ENCODE results near the gene SCUBE1.

SCUBE1 gene

DNA sequence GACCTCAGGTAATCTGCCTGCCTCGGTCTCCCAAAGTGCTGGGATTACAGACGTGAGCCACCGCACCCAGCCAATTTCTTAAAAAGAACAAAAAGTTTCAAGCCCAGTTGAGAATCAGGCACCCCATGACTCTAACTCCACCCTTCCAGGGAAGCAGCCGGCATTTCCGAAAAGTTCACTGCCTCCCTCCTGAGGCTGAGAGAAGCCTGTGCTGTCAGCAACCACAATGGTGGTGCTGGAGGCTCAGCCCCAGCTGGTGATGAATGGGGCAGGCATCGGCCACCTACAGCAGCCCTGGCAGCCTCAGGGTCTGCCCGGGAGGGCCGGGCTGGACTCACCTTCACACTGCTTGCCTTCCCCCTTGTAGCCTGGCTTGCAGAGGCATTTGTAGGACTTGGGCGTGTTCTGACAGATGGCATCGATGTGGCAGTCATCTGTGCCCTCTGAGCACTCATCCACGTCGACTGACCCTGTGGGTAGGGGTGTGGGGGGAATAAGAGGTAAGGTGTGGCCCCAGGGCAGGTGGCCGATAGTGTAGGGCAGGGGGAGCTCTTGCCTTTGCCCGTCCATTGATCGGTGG, 4.3 kb downstream of the SCUBE1 start:
- H3K4me3 ChIP-seq (ENCODE audit: low read depth in 1 of 2, low read length in 1 of 2): no peak overlapping the region
- no peaks in the 10 kb centered on the region for H3K36me3 ChIP-seq
- peaks cover 0 to 4% of the 10 kb centered on the region in 2 experiments for H3K4me1 ChIP-seq (ENCODE audit: control insufficient read depth in 1 of 2, insufficient read depth in 1 of 2, low read depth in 1 of 2, low read length in 1 of 2)
- H3K27ac ChIP-seq: no peak overlapping the region
- peaks cover 58% of the 10 kb centered on the region for H3K27me3 ChIP-seq
- H3K9me3 ChIP-seq: no peaks in the 10 kb centered on the region
- TF ChIP-seq, protein P1, sequence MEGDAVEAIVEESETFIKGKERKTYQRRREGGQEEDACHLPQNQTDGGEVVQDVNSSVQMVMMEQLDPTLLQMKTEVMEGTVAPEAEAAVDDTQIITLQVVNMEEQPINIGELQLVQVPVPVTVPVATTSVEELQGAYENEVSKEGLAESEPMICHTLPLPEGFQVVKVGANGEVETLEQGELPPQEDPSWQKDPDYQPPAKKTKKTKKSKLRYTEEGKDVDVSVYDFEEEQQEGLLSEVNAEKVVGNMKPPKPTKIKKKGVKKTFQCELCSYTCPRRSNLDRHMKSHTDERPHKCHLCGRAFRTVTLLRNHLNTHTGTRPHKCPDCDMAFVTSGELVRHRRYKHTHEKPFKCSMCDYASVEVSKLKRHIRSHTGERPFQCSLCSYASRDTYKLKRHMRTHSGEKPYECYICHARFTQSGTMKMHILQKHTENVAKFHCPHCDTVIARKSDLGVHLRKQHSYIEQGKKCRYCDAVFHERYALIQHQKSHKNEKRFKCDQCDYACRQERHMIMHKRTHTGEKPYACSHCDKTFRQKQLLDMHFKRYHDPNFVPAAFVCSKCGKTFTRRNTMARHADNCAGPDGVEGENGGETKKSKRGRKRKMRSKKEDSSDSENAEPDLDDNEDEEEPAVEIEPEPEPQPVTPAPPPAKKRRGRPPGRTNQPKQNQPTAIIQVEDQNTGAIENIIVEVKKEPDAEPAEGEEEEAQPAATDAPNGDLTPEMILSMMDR (IDR thresholded peaks at IDR 0.05): no peak

DNA sequence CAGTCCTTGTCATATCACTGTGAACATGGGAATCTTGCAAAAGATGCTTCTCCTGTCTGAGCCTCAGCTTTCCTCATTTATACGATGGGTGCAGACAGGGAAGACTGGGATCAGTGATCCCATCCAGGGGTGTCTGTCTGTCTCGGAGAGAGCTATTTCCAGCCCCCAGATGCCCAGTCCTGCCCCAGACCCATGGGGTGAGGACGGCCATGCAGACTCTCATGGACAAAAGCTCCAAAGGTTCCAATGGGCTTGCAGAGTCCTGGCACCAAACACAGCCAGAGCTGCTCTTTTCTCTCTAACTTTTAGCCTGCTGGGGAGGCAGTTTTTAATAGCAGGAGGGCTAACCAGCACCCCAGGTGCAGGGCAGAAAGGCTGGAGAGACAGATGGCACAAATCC, 5.2 kb downstream of the SCUBE1 start:
- Histone ChIP-seq H3K4me1 (ENCODE audit: control insufficient read depth in 1 of 2, insufficient read depth in 1 of 2, low read depth in 1 of 2, low read length in 1 of 2) (peaks cover 0 to 4% of the 10 kb centered on the region in 2 experiments), H3K27me3 (peaks cover 49% of the 10 kb centered on the region), H3K36me3 (no peaks in the 10 kb centered on the region), H3K9me3 (no peaks in the 10 kb centered on the region), H3K4me3 (ENCODE audit: low read depth in 1 of 2, low read length in 1 of 2) (no peak overlapping the region), H3K27ac (no peak overlapping the region)
- TF ChIP-seq, protein P1 (IDR thresholded peaks at IDR 0.05): no peak

DNA sequence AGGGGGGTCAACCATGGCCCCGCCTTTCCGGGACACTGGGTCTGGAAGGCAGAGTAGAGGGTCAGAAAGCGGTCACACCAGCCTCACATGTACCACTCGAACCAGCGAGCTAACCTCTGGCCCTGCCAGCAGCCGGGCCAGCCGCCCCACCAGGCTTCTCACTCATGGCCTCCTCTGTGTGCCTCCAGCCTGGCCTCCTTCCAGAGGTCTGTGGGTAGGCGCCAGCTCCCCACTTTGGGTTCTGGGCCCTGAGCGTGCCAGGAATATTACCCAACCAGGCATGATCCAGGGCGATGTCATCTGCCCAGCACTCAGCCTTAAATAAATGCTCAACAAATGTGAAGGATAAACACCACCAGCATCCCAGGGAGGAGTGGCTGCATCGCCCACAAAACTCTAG, 5.8 kb downstream of the SCUBE1 start:
- H3K27me3 ChIP-seq: peaks cover 43% of the 10 kb centered on the region
- TF ChIP-seq, protein P1 (IDR thresholded peaks at IDR 0.05): no peak
- no peaks in the 10 kb centered on the region for H3K9me3 ChIP-seq
- no peaks in the 10 kb centered on the region for H3K36me3 ChIP-seq
- H3K4me1 ChIP-seq (ENCODE audit: control insufficient read depth in 1 of 2, insufficient read depth in 1 of 2, low read depth in 1 of 2, low read length in 1 of 2): no peaks in the 10 kb centered on the region
- H3K4me3 ChIP-seq (ENCODE audit: low read depth in 1 of 2, low read length in 1 of 2): no peak overlapping the region
- H3K27ac ChIP-seq: no peak overlapping the region

DNA sequence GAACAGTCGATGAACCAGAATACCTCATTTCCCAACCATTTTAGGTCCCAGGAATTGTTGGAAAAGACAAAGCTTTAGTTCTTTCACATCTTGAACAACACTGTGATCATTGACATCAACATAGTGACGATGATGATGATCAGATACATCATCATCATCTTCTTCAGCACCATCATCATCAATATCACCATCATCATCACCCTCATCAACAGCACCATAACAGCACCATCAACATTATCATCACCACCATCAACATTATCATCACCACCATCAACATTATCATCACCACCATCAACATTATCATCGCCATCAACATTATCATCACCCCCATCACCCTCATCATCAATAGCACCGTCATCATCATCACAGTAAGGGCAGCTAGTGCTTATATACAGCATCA, 8.8 kb downstream of the SCUBE1 start:
- H3K27me3 ChIP-seq: peaks cover 17% of the 10 kb centered on the region
- H3K36me3 ChIP-seq: no peaks in the 10 kb centered on the region

DNA sequence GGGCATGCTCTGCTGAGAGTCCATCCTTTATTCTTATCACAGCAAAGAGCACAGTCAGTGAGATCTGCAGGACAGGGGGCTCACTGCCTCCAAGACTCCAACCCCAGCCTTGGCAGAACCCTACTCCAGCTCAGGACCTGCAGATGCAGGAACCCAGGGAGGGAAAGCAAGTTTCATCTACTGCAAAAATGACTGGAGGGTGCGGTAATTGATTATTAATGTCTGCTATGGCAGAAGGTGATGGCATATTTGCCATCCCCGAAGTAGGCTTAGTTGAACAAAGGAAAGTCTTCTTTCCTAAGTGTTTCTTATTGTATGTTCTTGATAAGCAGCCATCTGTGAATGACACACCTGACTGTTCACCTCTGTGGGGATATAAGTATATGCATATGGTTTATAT, 9.2 kb downstream of the SCUBE1 start:
- Histone ChIP-seq H3K4me3 (ENCODE audit: low read depth in 1 of 2, low read length in 1 of 2) (no peak overlapping the region), H3K27ac (no peak overlapping the region), H3K36me3 (no peaks in the 10 kb centered on the region), H3K9me3 (no peaks in the 10 kb centered on the region), H3K4me1 (ENCODE audit: control insufficient read depth in 1 of 2, insufficient read depth in 1 of 2, low read depth in 1 of 2, low read length in 1 of 2) (no peaks in the 10 kb centered on the region), H3K27me3 (peaks cover 14% of the 10 kb centered on the region)
- TF ChIP-seq, protein P1 (IDR thresholded peaks at IDR 0.05): no peak

More for the DNA sequence above, 8.8 kb downstream of the SCUBE1 start:
- no peaks in the 10 kb centered on the region for H3K4me1 ChIP-seq (ENCODE audit: control insufficient read depth in 1 of 2, insufficient read depth in 1 of 2, low read depth in 1 of 2, low read length in 1 of 2)
- H3K27ac ChIP-seq: no peak overlapping the region
- H3K9me3 ChIP-seq: no peaks in the 10 kb centered on the region
- TF ChIP-seq, protein P1 (IDR thresholded peaks at IDR 0.05): no peak
- no peak overlapping the region for H3K4me3 ChIP-seq (ENCODE audit: low read depth in 1 of 2, low read length in 1 of 2)
